HepG2 (cell line): ENCODE measurements around the gene FGF14. TPM values are rescaled to one million over a fixed set of nuclear protein-coding genes. Genes with fewer than 3 reads are reported as not detected.

Source experiments
- ATAC-seq: fragments of 200-7000 bp; cut with Tn5 transposase; 3 replicates; pipeline ENCODE4 v1.9.1; 2020; ENCODE audit warnings: mild to moderate bottlenecking, moderate library complexity
- BruUV-seq: library from RNA; stranded (reverse); fragments of 400-500 nt; replicated peaks from 2 replicates; lab custom pipeline; 2021; lab: Mats Ljungman, UMichigan
- CTCF ChIA-PET: fragments of 300-600 bp; formaldehyde crosslinking; extraction: SDS; loops from one replicate; lab custom pipeline; 2021; ENCODE audit warnings: low total read pairs, inconsistent platforms, low intra/inter-chr PET ratio; lab: Yijun Ruan, JAX
- POLR2A ChIA-PET: fragments of 350-600 bp; sonication (Branson Sonifier 250); formaldehyde crosslinking; loops from one replicate; lab custom pipeline; 2020; ENCODE audit warnings: antibody characterized with exemption, inconsistent platforms; lab: Yijun Ruan, JAX
- DNase-seq: peaks from one replicate; pipeline ENCODE4 v3.0.0-alpha.2; 2015; ENCODE audit warnings: low spot score
- FAIRE-seq: peaks from 3 replicates; lab custom pipeline; 2011; peaks lifted over from hg19 to GRCh38; lab: Jason Lieb, UNC
- H2AFZ ChIP-seq: one replicate; pipeline ENCODE4 v1.6.1; 2011; ENCODE audit warnings: low read length, inconsistent platforms
- H3K27ac ChIP-seq: fragments of 300-600 bp; 3 replicates; pipeline ENCODE4 v1.8.0; 2011; ENCODE audit warnings: mixed run types, mild to moderate bottlenecking, mixed read lengths, low read length, inconsistent platforms; ENCODE audit not compliant: insufficient read depth; ENCODE audit errors: extremely low read length
- H3K27me3 ChIP-seq, 2 experiments: fragments of 200-600 bp in 1 of 2; 2 replicates in 1 of 2; 3 replicates in 1 of 2; pipeline versions ENCODE4 v1.6.0 to v1.8.0; 2011; ENCODE audit warnings: low read length in 2 of 2, mild to moderate bottlenecking in 2 of 2, moderate library complexity in 2 of 2, inconsistent platforms in 1 of 2; ENCODE audit not compliant: insufficient read depth in 2 of 2, control insufficient read depth in 1 of 2
- H3K36me3 ChIP-seq, 2 experiments: fragments of 200-600 bp in 1 of 2; replicated peaks in 1 of 2; 2 replicates in 1 of 2; 3 replicates in 1 of 2; pipeline versions ENCODE4 v1.5.1 to v1.8.0; 2011; ENCODE audit warnings: low read length in 2 of 2, inconsistent platforms in 1 of 2; ENCODE audit not compliant: insufficient read depth in 2 of 2, control insufficient read depth in 1 of 2
- H3K4me1 ChIP-seq: 2 replicates; pipeline ENCODE4 v1.5.1; 2012; ENCODE audit warnings: low read length, inconsistent platforms; ENCODE audit not compliant: insufficient read depth
- H3K4me2 ChIP-seq: 2 replicates; pipeline ENCODE4 v1.6.0; 2011; ENCODE audit warnings: low read depth, low read length, inconsistent platforms
- H3K4me3 ChIP-seq, 3 experiments: fragments of 200-600 bp in 1 of 3; sonication (generic), shearing (Covaris generic) in 1 of 3; replicated peaks in 1 of 3; 2 replicates each; pipeline ENCODE4 v1.5.1; 2011 to 2016; ENCODE audit warnings: low read length in 3 of 3, inconsistent platforms in 2 of 3, low read depth in 2 of 3, mild to moderate bottlenecking in 2 of 3, control low read depth in 1 of 3, mixed read lengths in 1 of 3; ENCODE audit not compliant: insufficient read depth in 1 of 3
- H3K79me2 ChIP-seq: one replicate; pipeline ENCODE4 v1.6.1; 2011; ENCODE audit warnings: low read length, inconsistent platforms; ENCODE audit not compliant: insufficient read depth
- H3K9ac ChIP-seq: 2 replicates; pipeline ENCODE4 v1.6.0; 2011; ENCODE audit warnings: mild to moderate bottlenecking, low read depth, low read length, inconsistent platforms; ENCODE audit not compliant: insufficient read depth
- H3K9me3 ChIP-seq: 2 replicates; pipeline ENCODE4 v1.5.1; 2012; ENCODE audit warnings: mild to moderate bottlenecking, low read length
- H4K20me1 ChIP-seq: 2 replicates; pipeline ENCODE4 v1.6.0; 2011; ENCODE audit warnings: inconsistent platforms, mild to moderate bottlenecking, low read length, moderate library complexity; ENCODE audit not compliant: insufficient read depth
- FOSL1 ChIP-seq: sonication (generic); formaldehyde crosslinking; IDR thresholded peaks from 2 replicates; pipeline ENCODE4 v1.9.0; 2021; ENCODE audit warnings: missing genetic modification reagents, borderline replicate concordance
- POLR2AphosphoS2 ChIP-seq: IDR thresholded peaks from 2 replicates; pipeline ENCODE4 v1.6.1; 2011; ENCODE audit warnings: low read depth, low read length, improper control_type of control experiment
- RELA ChIP-seq: sonication (generic); formaldehyde crosslinking; IDR thresholded peaks from 2 replicates; pipeline ENCODE4 v1.4.0; 2020; ENCODE audit warnings: missing genetic modification reagents
- ZNF451 ChIP-seq: sonication (generic); formaldehyde crosslinking; IDR thresholded peaks from 2 replicates; pipeline ENCODE4 v1.5.0; 2020; ENCODE audit warnings: mild to moderate bottlenecking, missing genetic modification reagents
- ZNF484 ChIP-seq: sonication (generic); formaldehyde crosslinking; IDR thresholded peaks from 2 replicates; pipeline ENCODE4 v1.5.1; 2020; ENCODE audit warnings: mild to moderate bottlenecking, low read depth, missing genetic modification reagents, borderline replicate concordance
- ZNF883 ChIP-seq: sonication (generic); formaldehyde crosslinking; IDR thresholded peaks from 2 replicates; pipeline ENCODE4 v1.5.1; 2020; ENCODE audit warnings: mild to moderate bottlenecking, missing genetic modification reagents; ENCODE audit errors: not compliant biosample characterization
- WGBS: methylation state at CpG from one replicate; pipeline ENCODE4 v1.1.6; 2017; ENCODE audit warnings: low lambda C conversion rate; 5-methylcytosine and 5-hydroxymethylcytosine counted together
- in situ Hi-C: cut with HindIII; loops from 2 replicates; pipeline ENCODE4 v1.10.0; 2017; ENCODE audit warnings: low pct_unique_long_range_greater_than_20kb; ENCODE audit not compliant: extremely low pct_ligation_motif_present
- intact Hi-C: fragments of 100-400 bp; cut with micrococcal nuclease; formaldehyde crosslinking; loops from one replicate; pipeline ENCODE4 v1.10.0; 2022; ENCODE audit not compliant: unreplicated experiment
- polyA plus RNA-seq, 8 experiments: library from polyadenylated mRNA; depleted of rRNA in 3 of 8; stranded (reverse) in 7 of 8; unstranded in 1 of 8; fragments of >200 nt; fragmentation: Illumina TruSeq in 4 of 8; extraction: Trizol in 4 of 8; gene quantifications; 2 replicates each; pipeline versions ENCODE4 v1.2.1 to v1.2.3, GENCODE V29; 2011 to 2016; ENCODE audit warnings: low read depth in 4 of 8, missing spikeins in 1 of 8, mixed read lengths in 1 of 8; ENCODE audit not compliant: insufficient read depth in 1 of 8
- total RNA-seq, 5 experiments: library from RNA; depleted of rRNA; stranded (reverse); fragments of >200 nt; fragmentation: Illumina TruSeq; extraction: Trizol; gene quantifications; 2 replicates each; pipeline ENCODE4 v1.2.3, GENCODE V29; 2016; ENCODE audit warnings: low read depth in 1 of 5
- TF ChIP-seq, protein P1 (sequence below): sonication (generic); formaldehyde crosslinking; IDR thresholded peaks from 2 replicates; pipeline ENCODE4 v1.5.1; 2020; ENCODE audit warnings: missing genetic modification reagents, mild to moderate bottlenecking, borderline replicate concordance
- TF ChIP-seq, protein P2 (sequence below): sonication (generic); formaldehyde crosslinking; IDR thresholded peaks from 2 replicates; pipeline ENCODE4 v1.8.1; 2022; ENCODE audit warnings: mild to moderate bottlenecking, missing genetic modification reagents

Gene FGF14
- total and polyA plus RNA-seq, 2 of the 13 experiments (the other 11 are each of a cell fraction or from before 2014, with no cell fraction given) = not detected

GRCh38 chr13:102312841-102313240, 89.0 kb downstream of the FGF14 start:
- Histone ChIP-seq H3K4me2 (no peak overlapping the region), H3K36me3 (no peaks in the 10 kb centered on the region), H4K20me1 (no peaks in the 10 kb centered on the region), H3K27me3 (peaks cover 0 to 7% of the 10 kb centered on the region in 2 experiments; a peak in 1 of 5 replicates), H3K27ac (no peak overlapping the region), H3K79me2 (no peaks in the 10 kb centered on the region), H2AFZ (no peak overlapping the region), H3K9ac (no peak overlapping the region), H3K9me3 (no peaks in the 10 kb centered on the region), H3K4me1 (no peaks in the 10 kb centered on the region), H3K4me3 (no peak overlapping the region)
- TF ChIP-seq ZNF451 (CRISPR knock-in tag) (no peak), ZNF484 (no peak), FOSL1 (no peak), RELA (CRISPR knock-in tag) (no peak), POLR2AphosphoS2 (no peak), ZNF883 (no peak)
- TF ChIP-seq, protein P1, sequence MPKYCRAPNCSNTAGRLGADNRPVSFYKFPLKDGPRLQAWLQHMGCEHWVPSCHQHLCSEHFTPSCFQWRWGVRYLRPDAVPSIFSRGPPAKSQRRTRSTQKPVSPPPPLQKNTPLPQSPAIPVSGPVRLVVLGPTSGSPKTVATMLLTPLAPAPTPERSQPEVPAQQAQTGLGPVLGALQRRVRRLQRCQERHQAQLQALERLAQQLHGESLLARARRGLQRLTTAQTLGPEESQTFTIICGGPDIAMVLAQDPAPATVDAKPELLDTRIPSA (CRISPR knock-in tag) = no peak
- TF ChIP-seq, protein P2, sequence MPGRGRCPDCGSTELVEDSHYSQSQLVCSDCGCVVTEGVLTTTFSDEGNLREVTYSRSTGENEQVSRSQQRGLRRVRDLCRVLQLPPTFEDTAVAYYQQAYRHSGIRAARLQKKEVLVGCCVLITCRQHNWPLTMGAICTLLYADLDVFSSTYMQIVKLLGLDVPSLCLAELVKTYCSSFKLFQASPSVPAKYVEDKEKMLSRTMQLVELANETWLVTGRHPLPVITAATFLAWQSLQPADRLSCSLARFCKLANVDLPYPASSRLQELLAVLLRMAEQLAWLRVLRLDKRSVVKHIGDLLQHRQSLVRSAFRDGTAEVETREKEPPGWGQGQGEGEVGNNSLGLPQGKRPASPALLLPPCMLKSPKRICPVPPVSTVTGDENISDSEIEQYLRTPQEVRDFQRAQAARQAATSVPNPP (CRISPR knock-in tag) = no peak
- 18% methylated on average over 4 of the region's 4 CpGs for WGBS
- FAIRE-seq (no peak), DNase-seq (no peak), ATAC-seq (no peak)
- in situ Hi-C loops = no loop called here
- intact Hi-C loops = no loop called here
- no TSS peak for BruUV-seq
- ChIA-PET CTCF (no interaction called here), POLR2A (no interaction called here)
